Activated gamma-delta T cell treated with Interleukin-2 at 50 U/mL for 16 hours (primary cell): ENCODE results near the gene PPFIBP2.

ENCODE experiments used
- DNase-seq: peaks from one replicate; pipeline ENCODE4 v3.0.0-alpha.2; 2020

The PPFIBP2 gene

GRCh38 chr11:7558046-7558445, 44.2 kb downstream of the PPFIBP2 start:
- no peak for DNase-seq

DNA sequence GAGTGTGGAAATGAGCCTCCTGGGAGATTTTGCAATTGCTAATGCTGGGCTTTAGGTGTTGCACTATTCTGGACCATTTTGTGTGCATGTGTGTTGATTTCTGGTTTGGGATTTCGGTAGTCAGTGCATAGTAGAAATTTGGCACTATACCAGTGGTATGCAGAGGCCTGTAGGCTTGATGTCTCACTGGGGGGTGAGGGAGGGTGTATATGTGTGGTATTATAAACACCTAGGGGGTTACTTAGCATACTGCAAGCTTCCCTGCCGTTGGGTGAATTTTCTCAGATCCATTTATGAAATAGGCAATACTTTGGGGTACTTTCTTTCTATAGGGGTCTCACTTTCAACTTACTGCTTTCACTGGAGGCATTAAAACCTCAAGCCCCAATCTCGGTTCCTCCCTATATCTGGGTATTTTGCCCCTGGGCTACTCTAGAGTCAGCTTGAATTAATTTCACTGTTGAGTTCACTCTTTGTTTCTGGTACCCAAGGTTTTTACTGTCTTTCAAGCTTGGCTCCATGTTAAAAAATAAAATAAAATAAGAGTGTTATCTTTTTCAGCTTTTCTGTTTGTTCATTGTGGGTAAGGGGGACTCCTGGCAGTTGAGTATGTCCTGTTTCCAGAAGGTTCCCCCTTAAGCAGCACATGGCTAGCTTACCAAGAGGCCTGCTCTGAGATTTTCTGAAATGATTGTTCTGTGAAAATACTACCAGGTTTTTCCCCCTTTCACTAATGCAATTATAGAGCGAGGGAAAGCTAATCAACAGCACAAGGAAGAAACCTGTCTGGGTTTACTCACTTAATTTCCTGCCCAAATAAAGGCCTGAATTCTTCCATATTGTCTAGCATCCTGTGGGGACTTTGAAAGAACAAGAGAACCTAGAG, 45.8 kb downstream of the PPFIBP2 start:
- DNase-seq, result no peak

DNA sequence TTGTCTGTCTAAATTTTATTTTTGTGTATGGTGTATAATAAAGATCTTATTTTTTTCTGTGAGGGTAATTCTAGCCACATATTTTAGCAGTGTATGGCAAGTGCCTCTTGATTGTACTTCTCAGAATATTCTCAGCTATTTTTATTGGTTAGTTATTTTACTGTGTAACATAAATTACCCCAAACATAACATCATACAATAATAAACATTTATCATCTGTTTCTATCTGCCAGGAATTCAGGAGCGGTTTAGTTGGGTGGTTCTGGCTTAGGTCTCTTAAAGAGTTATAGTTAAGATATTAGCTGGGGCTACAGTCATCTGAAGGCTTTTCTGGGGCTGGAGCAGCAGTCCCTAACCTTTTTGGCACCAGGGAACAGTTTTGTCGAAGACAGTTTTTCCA, 47.8 kb downstream of the PPFIBP2 start:
- no peak for DNase-seq

DNA sequence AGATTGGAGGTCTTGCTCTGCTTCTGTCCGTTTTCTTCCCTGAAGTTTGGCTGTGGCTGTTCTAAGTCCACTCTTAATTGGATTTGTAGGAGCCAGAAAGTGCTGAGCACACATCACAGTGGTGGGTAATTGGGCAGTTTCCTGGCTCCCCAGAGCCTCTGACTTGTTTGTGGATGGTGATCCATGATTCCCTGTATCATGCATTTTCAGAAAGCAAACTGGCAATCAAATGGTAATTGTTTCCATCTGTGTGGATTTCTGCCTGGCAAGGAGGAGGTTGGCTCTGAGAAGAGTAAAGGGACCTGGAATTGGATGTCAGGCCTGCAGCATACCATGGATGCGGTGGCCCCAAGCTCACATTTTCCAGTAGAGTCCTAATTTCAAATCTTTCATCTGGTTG, 49.5 kb downstream of the PPFIBP2 start:
- DNase-seq, result no peak

DNA sequence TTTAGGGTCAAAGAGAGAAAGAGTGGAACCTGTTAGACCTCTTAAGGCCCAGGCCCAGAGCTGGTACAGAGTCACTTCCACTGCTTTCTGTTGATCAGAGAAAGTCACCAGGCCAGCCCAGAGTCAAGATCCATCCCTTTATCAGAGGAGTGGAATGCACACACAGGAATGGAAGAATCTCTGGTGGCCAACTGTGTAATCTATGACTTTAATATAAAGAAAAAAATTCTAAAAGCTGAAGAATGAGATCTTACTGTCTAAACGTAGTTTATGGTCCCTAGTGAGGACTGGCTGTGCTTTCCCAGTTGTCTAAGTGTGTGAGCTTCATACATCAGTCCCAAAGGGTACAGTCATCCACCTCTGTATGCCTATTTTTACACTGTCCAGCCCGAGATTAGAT, 51.0 kb downstream of the PPFIBP2 start:
- no peak for DNase-seq

GRCh38 chr11:7567311-7567710, 53.5 kb downstream of the PPFIBP2 start:
- no peak for DNase-seq

DNA sequence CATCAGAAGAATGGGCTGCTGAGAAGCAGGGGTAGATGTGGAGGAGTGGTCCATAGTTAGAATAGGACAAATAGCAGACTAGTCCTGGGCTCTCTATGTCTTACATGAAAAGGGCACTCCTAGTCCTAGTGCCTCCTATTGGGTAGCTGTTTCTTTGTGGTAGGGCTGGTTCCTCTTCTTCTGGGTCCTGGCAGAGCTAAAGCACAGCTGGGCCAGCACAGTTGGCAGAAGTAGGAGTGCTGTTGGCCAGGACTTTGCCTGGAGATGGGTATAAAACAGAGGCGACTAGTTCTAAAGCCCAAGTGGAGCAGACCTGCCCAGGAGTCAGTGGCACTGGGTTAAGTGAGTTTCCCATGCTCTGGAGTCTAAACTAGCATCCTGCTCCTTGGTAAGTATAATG, 55.2 kb downstream of the PPFIBP2 start:
- DNase-seq, result no peak

DNA sequence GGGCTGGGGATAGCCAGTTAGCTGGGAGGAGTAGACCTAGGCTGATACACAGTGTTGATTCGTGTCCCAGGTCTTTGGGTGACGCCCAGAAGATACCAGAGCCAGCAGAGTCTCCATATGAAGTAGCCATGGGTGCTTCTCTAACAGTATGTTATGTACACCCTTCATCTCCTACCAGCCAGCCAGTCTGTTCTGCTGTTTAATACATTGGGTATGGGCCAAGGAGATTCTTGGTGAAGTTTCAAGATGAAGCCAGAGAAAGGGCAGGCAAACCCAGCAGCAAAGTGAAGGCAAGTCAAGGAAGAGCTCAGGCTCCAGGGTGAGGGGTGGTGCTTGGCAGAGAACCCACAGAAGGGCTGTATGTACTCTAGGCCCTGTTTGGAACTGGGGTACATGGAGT, 56.4 kb downstream of the PPFIBP2 start:
- no peak for DNase-seq

DNA sequence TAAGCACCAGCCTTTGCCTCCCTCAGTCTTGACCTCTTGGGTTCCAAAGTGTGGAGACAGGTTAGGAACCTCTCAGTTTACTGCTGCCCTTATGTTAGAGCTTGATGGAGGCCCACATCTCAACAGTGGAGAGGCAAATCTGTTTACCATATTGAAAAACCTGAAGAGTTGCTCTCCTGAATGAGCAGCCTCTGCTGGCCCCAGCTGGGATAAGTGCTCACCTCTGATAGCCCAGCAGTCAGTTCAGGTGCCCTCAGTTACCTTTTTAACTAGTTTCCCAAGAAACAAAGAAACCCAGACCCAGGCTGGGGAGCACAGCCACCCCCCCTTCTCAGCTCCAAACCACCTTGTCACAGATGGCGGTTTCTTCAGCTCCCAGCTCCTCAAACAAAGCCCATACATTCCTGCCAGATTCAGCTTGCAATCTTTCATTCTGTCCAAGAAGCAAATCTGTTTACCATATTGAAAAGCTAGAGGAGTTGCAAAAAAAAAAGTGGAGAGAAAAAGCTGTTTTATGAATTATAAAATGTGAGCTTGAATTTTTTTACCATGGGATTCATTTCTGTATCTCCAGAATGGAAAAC, 57.2 kb downstream of the PPFIBP2 start:
- no peak for DNase-seq

- no peak for DNase-seq
Observed at GRCh38 chr11:7571640-7572000, 57.8 kb downstream of the PPFIBP2 start.

DNA sequence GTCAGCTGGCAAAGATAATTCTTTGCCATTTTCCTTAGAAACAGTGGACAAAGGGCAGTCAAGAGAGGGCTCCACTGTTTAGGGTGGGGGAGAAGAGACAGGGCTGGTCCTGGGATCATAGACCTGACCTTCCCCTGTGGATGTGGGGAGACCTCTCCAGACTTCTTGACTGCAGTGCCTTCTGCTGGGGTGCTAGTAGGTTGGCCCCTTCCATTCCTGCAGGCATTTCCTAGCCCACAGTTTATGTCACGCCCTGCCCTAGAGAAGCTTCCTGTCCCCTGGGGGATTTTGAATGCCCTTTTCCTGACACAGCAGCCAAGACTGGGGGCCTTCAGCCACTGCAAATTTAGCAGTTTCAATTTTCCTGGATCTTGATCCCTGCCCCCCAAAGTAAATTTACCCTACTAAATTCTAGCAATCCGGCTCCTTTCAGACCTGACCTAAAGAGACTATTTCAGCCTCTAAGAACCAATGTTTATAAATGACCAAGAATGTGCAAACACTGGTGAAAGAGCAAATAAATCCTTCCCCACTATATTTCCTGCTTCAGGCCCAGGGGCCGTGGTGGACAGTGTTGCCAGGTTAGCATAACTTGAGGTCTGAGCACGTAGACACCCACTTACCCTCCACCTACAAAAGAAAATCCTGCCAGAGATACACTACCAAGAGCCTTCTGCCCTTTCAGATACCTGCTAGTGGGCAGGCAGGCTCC, 58.4 kb downstream of the PPFIBP2 start:
- no peak for DNase-seq

- no peak for DNase-seq
Observed at GRCh38 chr11:7573193-7573557, 59.4 kb downstream of the PPFIBP2 start.

GRCh38 chr11:7573558-7574296, 59.9 kb downstream of the PPFIBP2 start:
- DNase-seq, result no peak

DNA sequence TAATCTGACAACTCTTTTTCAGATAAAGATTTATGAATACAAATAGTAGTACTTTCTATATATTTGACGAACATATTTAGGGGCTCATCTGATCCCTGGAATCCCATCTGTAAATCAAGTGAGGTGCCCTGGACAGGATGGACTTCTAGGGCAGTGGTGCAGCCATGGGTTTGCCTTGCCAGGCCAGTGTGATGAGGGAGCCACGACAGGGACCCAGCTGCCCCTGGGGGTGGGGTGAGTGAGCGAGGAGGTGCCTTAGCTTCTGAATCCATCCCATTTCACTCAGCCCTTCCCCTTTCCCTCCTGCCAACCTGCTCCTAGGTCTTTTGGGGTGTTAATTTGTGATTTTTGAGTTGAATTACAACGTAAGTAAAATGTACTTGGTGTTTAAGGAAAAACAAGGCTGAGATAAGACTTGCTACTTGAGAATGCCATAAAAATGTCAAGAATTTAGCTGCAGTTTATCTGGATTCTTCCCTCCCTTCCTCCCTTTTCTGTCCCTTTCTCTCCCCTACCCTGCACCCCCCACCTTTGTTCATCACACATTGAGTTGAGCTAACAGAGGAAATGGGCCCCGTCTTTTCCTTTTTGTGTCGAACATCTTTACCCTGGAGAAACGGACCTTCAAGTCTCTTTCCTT, 60.8 kb downstream of the PPFIBP2 start:
- no peak for DNase-seq

GRCh38 chr11:7575841-7576725, 62.3 kb downstream of the PPFIBP2 start:
- DNase-seq, result no peak

- no peak for DNase-seq
Observed at GRCh38 chr11:7576726-7577290, 63.0 kb downstream of the PPFIBP2 start.

DNA sequence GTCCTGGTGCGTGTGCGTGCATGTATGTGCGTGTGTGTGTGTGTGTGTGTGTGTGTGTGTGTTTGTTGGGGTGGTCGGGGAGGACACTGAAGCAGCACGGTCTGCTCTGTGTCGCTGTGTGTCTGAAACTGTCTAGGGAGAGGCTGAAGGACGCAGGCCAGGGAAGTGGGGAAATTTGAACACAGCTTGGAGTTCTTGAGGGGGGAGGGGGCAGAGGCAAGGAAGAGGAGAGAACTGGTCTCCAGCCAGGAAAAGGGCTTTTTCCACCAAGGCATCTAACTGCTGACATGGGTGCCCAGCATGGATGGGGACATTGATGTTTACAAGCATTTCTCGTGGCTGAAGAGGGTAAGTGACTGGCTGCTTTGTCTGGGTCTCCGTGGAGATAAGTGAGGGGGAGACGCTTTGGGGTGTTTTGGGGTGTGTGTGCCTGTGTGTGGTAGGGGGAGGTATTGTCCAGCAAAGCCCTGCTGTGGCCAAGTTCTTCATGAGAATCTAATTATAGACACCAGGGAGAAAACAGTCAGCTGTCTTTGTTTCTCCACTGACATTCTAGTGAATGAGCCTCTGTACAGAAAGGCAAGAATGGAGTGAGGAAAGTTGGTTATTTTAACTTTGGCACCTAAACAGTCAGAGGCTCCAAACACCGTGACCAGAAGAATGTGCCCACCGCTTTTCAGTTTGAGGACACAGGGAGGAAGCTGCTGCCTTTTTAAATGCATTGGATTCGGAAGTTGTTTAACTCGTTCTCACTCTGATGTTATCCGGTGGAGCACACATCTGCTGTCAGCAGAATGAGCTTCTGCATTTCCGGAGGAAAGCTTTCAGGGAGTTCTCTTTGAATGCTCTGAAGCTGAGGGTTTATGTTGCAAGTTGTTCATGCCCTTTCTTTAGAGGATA, 63.7 kb downstream of the PPFIBP2 start:
- DNase-seq, result no peak

DNA sequence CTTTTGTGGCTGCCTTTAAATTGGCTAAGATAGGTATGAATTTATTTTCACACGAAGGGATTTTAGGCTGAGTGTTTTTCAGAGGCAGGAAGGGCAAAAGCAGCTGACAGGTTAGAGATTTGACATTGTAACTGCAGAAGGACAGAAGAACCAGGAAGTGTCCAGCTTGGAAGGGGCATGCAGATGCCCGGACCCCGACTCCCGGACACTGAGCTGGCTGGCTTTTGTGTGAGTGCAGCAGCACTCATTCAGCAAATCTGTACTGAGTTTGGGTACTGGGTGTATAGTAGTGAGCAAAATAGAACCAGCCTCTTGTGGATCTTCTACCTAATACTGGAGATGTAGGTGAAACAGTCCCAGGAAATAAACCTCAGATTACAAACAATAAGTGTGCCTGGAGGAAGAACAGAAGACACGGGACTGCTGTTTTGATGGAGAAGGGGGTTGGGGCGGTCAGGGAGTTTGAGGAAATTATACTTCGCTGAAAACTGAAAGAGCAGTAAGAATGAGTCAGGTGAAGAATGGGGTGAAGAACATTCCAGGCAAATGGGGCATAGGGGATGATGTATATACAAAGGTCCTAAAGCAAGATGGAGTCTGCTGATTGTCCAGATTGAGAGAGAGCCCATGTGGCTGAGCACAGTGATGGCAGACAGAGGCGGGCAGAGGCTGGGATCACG, 64.6 kb downstream of the PPFIBP2 start:
- no peak for DNase-seq

GRCh38 chr11:7579361-7579791, 65.6 kb downstream of the PPFIBP2 start:
- no peak for DNase-seq
